ENCODE measurements around the gene RNF40.

RNF40 gene

GRCh38 chr16:30793508-30794069, 31.5 kb downstream of the RNF40 start:
- no peak for TF ChIP-seq REST (IDR thresholded peaks at IDR 0.05; ENCODE audit: low read depth)
- TF ChIP-seq TEAD4 (IDR thresholded peaks at IDR 0.05), result no peak
- no peak for TF ChIP-seq FOXM1 (IDR thresholded peaks at IDR 0.05; ENCODE audit: borderline replicate concordance, low read depth)

GRCh38 chr16:30794634-30795033, 32.5 kb downstream of the RNF40 start:
- TF ChIP-seq CEBPB (IDR thresholded peaks at IDR 0.05) (no peak), TCF12 (IDR thresholded peaks at IDR 0.05; ENCODE audit: low read depth) (no peak), FOXM1 (IDR thresholded peaks at IDR 0.05; ENCODE audit: borderline replicate concordance, low read depth) (no peak), YY1 (IDR thresholded peaks at IDR 0.05; ENCODE audit: low read depth) (no peak), MAX (IDR thresholded peaks at IDR 0.05) (no peak), TEAD4 (IDR thresholded peaks at IDR 0.05) (no peak), USF1 (IDR thresholded peaks at IDR 0.05) (no peak), NFIC (IDR thresholded peaks at IDR 0.05) (no peak), REST (IDR thresholded peaks at IDR 0.05; ENCODE audit: low read depth) (no peak), EGR1 (IDR thresholded peaks at IDR 0.05) (no peak), RAD21 (IDR thresholded peaks at IDR 0.05; ENCODE audit: low read depth) (no peak), EP300 (IDR thresholded peaks at IDR 0.05; ENCODE audit: borderline replicate concordance) (no peak), TAF1 (IDR thresholded peaks at IDR 0.05; ENCODE audit: low read depth) (no peak), ZBTB7A (IDR thresholded peaks at IDR 0.05; ENCODE audit: low read depth) (no peak), CREB1 (IDR thresholded peaks at IDR 0.05; ENCODE audit: low read depth) (no peak)

- TF ChIP-seq RAD21 (IDR thresholded peaks at IDR 0.05; ENCODE audit: low read depth) (peak; percentile 3; the same call in 1 of the 2 replicates), CREB1 (IDR thresholded peaks at IDR 0.05; ENCODE audit: low read depth) (no peak)
Observed at GRCh38 chr16:30797670-30798309, 35.7 kb downstream of the RNF40 start.

GRCh38 chr16:30802936-30803335, 40.8 kb downstream of the RNF40 start:
- no peak for TF ChIP-seq EGR1 (IDR thresholded peaks at IDR 0.05)

GRCh38 chr16:30805056-30805369, 42.9 kb downstream of the RNF40 start:
- TF ChIP-seq TCF12 (IDR thresholded peaks at IDR 0.05; ENCODE audit: low read depth) (no peak), CEBPB (IDR thresholded peaks at IDR 0.05) (no peak), NFIC (IDR thresholded peaks at IDR 0.05) (no peak)

GRCh38 chr16:30805370-30806169, 43.4 kb downstream of the RNF40 start:
- TF ChIP-seq CREB1 (IDR thresholded peaks at IDR 0.05; ENCODE audit: low read depth) (no peak), REST (IDR thresholded peaks at IDR 0.05; ENCODE audit: low read depth) (no peak), FOXM1 (IDR thresholded peaks at IDR 0.05; ENCODE audit: borderline replicate concordance, low read depth) (no peak), EP300 (IDR thresholded peaks at IDR 0.05; ENCODE audit: borderline replicate concordance) (no peak), MAX (IDR thresholded peaks at IDR 0.05) (peak; percentile 79), TCF12 (IDR thresholded peaks at IDR 0.05; ENCODE audit: low read depth) (peak; percentile 73; the same call in 1 of the 2 replicates), RAD21 (IDR thresholded peaks at IDR 0.05; ENCODE audit: low read depth) (no peak), NFIC (IDR thresholded peaks at IDR 0.05) (peak; percentile 62), EGR1 (IDR thresholded peaks at IDR 0.05) (no peak), CEBPB (IDR thresholded peaks at IDR 0.05) (no peak), YY1 (IDR thresholded peaks at IDR 0.05; ENCODE audit: low read depth) (0 out of 2 replicates have a peak, but pooled peaks have one; percentile 47), ZBTB7A (IDR thresholded peaks at IDR 0.05; ENCODE audit: low read depth) (no peak), USF1 (IDR thresholded peaks at IDR 0.05) (no peak), TAF1 (IDR thresholded peaks at IDR 0.05; ENCODE audit: low read depth) (peak; percentile 98), TEAD4 (IDR thresholded peaks at IDR 0.05) (no peak)
